HG03378 (cell line): ENCODE measurements around the gene FHIP2A.
"Not testable (repeated sequence)": the region's sequence is repeated elsewhere in the genome, so short reads cannot be mapped to it uniquely, and the experiment has no call there.

ENCODE experiments used
- ATAC-seq: cut with Tn5 transposase; IDR thresholded peaks from one replicate; pipeline ENCODE4 v1.9.1; 2021; ENCODE audit warnings: mild to moderate bottlenecking, moderate library complexity; ENCODE audit not compliant: unreplicated experiment

The FHIP2A gene

DNA sequence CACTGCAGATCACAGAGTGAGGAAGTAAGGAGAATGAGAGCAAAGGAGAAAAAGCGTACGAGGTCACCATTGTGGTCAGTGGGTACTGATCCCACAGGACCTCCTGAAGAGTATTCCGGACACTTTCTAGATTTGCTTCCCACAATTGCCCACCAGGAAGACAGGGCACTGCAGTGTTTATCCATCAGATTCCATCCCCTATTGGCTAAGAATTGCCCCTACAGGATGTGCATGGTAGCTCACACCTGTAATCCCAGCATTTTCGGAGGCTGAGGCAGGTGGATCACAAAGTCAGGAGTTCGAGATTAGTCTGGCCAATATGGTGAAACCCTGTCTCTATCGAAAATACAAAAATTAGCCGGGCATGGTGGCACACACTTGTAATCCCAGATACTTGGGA is 5.3 kb upstream of the FHIP2A start:
- ATAC-seq, result no peak

GRCh38 chr10:114819322-114819721 is 2.3 kb upstream of the FHIP2A start:
- no peak for ATAC-seq

DNA sequence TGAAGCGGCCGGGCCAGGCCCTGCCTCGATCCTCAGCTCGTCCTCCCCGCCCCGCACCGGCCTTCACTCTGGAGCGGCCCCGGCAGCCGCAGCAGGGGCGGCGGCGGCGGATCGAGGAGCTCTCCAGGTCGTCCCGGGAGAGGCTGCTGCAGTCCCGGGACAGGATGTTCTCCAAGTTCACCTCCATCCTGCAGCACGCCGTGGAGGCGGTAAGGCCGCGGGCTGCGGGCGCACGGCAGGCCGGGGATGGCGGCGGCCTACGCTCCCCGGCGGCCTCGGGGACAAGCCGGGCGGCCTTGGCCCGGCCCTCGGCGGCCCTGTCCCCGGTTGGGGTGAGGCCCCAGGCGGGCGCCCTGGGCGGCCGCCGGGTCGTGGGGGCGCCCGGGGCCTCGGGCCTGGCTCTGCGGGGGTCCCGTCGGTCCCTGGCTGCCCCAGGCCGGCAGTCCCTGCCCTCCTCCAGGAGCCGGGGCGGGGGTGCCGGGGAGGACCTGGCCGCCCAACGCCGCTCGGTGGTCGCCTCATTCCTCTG is 399 bp downstream of the FHIP2A start:
- peak; percentile 27 for ATAC-seq

DNA sequence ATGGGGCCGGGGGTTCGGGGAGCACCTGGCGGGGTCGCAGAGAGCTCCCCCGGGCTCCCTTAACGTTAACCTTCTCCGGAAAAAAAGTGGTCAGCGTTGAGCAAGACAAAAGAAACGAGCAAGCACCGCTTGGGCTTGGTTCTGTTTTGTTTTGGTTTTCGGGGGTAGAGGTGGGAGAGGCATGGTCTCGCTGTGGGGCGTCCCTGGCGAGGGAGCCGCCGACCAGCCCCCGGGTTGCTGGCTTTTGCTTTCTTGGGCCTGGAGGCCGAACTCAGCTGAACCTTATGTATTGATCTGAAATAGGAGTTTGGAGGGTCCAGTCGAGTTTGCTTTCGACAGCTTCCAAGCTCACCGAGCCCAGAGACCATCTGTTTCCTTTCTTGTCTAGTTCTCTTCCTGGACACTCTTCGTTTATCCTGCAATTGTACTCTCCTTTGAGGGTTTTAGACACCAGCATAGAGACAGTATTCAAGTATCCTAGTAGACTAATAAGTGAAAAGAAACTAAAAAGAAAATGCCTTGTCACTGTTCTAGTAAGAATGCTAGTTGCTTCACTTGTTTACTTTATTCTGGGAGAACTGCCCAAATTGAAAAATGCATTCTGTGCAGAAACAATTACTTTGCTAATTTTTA is 980 bp downstream of the FHIP2A start:
- peak; percentile 24 for ATAC-seq

DNA sequence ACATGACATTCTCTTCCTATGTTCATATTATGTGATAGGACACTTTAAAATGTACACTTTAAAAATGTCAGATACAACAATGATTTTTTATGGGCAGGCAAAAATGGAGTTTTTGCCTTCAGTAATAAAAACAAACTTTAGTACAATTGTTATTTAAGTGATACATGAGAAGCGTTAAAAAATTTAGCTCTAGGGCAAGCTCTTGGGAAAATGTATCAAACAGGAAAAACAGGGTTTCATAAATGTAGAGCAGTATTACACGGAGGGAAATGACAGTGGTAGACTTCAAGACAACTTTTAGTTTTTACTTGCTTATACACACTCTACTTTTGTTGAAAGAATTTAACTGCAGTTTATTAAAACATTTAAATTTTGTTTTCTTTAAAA is 1.5 kb downstream of the FHIP2A start:
- no peak for ATAC-seq

GRCh38 chr10:114824391-114824790 is 2.8 kb downstream of the FHIP2A start:
- ATAC-seq, result no peak

DNA sequence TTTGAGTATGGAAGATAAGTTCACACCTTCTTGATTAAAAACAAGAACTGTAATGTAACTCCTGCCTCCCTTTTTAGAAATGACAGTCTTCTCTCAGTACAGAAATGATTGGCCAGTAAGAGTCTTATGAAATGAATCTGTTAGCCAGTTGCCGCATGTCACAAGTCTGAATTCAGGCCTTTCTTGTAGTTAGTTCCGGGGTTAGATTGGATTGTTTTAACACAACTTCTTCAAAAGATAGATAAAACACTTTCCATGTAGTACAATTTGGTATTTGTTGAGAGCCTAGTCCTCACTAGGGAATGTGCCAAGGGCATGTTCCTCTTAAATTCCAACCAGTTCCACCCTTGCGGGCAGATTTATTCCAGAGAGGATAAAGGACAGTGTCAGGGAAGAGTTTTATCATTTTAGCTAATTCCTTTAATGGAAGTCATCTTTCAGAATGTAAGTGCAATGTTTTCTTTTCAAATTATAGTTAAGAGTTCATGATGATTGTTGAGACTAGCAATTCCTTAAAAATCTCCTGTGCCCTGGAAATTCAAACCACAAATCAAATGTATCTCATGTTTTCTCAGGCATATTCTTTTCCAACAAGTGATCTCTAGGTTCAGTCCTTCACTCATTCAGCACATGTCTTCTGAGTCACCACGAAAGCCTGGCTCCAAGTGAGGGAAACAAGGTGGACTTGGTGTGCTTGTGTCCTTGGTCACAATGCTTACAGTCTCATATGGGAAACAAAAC is 4.1 kb downstream of the FHIP2A start:
- peak; percentile 75 for ATAC-seq

DNA sequence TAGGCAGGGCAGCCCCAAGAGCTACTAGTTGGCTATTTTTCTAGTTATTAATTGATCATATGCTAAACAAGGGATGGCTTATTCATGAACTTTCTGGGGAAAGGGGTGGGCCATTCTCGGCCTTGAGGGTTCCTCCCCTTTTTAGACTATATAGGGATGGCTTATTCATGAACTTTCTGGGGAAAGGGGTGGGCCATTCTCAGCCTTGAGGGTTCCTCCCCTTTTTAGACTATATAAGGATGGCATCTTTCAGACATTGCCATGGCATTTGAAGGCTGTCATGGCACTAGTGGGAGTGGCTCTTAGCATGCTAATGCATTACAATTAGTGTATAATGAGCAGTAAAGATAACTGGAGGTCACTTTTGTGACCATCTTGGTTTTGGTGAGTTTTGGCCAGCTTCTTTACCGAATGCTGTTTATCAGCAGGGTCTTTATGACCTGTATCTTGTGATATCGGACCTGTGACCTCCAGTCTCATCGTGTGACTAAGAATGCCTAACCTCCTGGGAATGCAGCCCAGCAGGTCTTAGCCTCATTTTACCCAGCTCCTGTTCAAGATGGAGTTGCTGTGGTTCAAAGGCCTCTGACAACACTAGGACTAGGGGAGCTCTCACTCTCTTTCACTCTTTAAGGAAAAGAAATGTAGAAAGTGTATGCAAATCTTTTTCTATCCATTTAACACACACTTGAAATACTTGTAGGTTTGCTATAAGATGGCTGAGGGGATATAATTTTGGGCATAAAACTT is 7.8 kb downstream of the FHIP2A start:
- ATAC-seq, result no peak

DNA sequence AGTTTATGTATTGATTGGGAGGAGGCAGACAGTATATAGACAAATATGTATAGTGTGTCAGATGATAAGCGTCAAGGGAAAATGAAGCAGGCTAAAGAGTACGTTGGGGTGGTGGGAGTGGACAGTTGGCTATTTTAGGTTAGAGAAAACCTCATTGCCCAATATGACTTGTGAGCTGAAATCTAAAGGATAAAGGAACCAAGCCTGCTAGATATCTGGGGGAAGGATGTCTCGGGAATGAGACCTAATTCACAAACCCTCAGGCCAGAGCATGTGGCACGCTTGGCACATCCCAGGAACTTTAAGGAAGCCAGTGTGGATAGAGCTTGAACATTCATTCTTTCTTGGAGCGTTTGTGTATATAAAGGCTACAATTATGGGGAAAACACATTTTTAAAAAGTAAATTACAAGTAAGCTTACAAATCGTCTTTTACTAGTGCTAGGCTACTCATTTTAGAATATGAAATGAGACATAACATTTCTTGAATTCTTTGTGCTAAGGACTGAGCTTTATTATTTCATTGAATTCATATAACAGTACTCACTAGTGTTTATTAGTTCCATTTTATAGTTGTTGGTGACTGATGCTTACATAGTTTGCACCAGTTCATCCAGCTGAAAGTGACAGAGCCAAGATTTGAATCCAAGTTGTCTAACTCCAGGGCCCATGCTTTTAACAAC is 9.7 kb downstream of the FHIP2A start:
- ATAC-seq, result no peak

- no peak for ATAC-seq
Observed at GRCh38 chr10:114837690-114838089, 16.1 kb downstream of the FHIP2A start.

GRCh38 chr10:114839901-114840300 is 18.3 kb downstream of the FHIP2A start:
- ATAC-seq, result no peak

DNA sequence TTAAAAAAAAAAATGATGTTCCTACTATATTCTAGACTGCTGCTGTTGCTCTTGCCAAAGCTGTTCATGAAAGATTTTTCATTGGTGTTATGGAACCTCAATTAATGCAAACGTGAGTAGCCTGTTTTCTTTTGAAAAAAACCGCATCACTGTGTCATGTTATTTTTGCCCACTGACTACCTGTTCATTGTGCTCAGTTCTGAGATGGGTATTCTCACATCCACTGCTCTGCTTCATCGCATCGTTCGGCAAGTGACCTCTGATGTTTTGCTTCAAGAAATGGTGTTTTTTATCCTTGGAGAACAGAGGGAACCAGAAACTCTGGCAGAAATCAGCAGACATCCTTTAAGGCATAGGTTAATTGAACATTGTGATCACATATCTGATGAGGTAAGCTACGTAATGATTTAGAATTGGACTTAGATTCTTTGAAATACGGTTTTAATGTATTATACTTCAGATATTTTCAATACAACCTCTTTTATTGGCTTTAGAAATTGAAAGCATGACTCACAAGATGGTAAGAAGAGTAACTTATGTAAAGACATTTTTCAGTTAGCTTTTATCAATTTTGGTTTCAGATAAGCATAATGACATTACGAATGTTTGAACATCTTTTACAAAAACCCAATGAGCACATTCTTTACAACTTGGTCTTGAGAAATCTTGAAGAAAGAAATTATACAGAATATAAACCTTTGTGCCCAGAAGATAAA is 24.6 kb downstream of the FHIP2A start:
- ATAC-seq, result no peak

GRCh38 chr10:114847517-114847916 is 25.9 kb downstream of the FHIP2A start:
- ATAC-seq, result not testable (repeated sequence)

- no peak for ATAC-seq
Observed at GRCh38 chr10:114849674-114850073, 28.1 kb downstream of the FHIP2A start.

GRCh38 chr10:114850126-114850525 is 28.5 kb downstream of the FHIP2A start:
- ATAC-seq, result no peak

GRCh38 chr10:114851336-114851735 is 29.8 kb downstream of the FHIP2A start:
- no peak for ATAC-seq

- no peak for ATAC-seq
Observed at GRCh38 chr10:114852197-114852596, 30.6 kb downstream of the FHIP2A start.

GRCh38 chr10:114854906-114855305 is 33.3 kb downstream of the FHIP2A start:
- no peak for ATAC-seq

GRCh38 chr10:114855776-114856543 is 34.4 kb downstream of the FHIP2A start:
- no peak for ATAC-seq
